HG02870 (cell line): Measurements from ENCODE around the gene CCDC112.
"Not testable (repeated sequence)": the region's sequence is repeated elsewhere in the genome, so short reads cannot be mapped to it uniquely, and the experiment has no call there.

Experiments used
- ATAC-seq: cut with Tn5 transposase; IDR thresholded peaks from one replicate; pipeline ENCODE4 v1.9.1; 2021; ENCODE audit warnings: mild to moderate bottlenecking, moderate library complexity; ENCODE audit not compliant: unreplicated experiment

CCDC112 gene

DNA sequence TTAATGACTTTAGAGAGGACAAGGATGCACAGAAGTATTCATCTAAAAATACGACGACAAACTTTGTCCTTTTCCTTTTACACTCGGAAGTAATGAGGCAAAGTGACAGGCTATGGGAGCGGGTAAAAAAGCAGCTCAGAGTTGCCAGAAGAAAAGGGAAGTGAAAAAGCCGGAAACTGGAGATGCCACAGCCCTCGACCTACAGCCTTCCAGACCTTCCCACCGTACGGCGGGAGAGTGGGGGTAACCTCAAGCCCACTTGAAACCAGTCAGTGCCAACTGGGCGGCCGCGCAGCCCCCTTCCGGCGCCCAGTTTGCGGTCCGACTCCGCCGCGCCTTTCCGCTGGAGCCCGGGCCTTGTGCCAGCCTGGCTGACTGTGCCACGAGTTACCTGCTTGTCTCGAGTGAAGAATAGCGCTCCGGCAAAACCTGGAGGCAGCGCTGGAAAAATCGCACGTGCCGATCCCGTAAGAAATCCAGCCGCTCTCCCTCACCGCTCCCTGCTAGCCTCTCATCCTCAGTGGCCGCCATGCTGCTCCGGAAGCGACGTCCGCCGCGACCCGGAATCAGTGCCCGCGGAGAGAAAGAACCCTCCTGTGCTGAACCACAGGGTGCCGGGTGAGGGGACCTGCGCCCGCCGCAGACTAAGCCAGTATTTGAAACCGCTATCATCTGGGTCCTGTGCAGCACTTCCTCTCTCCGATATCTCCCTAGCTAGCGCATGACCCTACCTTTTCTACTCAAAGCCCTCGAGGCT is 34.0 kb downstream of the CCDC112 start, which contains the start of gene PGGT1B:
PGGT1B (minus strand) TSS at position 557 of the 757 bp plus-strand sequence; CDS start at position 531, 26 bp downstream.
- ATAC-seq: peak; percentile 92

DNA sequence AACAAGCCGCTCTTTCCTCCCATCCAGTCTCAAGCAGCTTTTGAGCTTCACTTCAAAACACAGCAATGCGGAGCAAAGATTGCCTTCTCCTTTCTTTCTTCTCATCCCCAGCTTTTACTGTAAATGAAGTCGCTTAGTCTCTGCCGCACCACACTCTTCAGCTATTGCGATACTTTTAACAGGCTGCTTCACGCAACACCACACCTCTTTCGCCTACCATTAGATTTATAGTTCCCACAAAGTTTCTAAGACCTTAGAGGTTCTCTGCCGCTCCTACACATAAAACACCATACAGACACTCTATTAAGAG is 34.5 kb downstream of the CCDC112 start:
- ATAC-seq: peak; percentile 35

- no peak for ATAC-seq
Observed at GRCh38 chr5:115260248-115260647, 36.2 kb downstream of the CCDC112 start.

- no peak for ATAC-seq
Observed at GRCh38 chr5:115257981-115258380, 38.5 kb downstream of the CCDC112 start.

GRCh38 chr5:115249379-115249778 is 47.1 kb downstream of the CCDC112 start:
- ATAC-seq: not testable (repeated sequence)

- peak; percentile 71 for ATAC-seq
Observed at GRCh38 chr5:115246361-115246991, 50.0 kb downstream of the CCDC112 start.

- ATAC-seq: peak; percentile 80
Observed at GRCh38 chr5:115243412-115243811, 53.0 kb downstream of the CCDC112 start.

DNA sequence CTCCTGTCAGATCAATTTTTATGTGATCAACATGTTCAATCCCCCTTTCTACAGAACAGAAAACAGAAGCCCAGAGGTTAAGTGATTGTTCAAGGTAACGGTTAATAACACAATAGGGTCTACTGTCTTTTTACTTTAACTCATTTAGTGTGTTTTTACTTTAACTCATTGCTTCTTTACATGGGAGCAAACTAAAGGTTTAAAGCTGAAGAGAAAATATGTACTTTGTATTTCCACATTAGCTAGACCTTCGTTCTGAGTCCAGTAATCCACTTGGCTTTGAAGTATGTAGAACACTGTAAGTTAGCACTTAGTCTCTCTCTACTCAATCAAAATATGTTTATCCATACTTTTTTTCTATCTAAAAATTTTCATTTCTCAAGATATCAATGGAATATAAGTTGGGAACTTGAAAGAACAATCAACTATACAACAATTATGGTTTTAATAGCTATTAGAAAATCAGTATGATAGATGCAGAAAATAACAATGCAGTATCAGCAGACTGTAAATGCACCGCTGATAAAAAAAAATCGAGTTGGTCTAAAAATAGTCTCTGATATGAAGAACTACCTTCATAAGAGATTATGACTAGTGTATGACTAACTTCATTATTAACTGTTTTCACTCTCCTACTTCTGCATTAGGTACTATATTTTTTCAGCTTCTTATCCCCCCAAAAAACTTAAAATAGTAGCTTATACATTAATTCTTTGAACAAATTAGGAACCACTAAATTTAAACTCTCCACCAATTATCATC is 54.4 kb downstream of the CCDC112 start:
- no peak for ATAC-seq

- no peak for ATAC-seq
Observed at GRCh38 chr5:115237066-115237465, 59.4 kb downstream of the CCDC112 start.

GRCh38 chr5:115236599-115236998 is 59.9 kb downstream of the CCDC112 start:
- ATAC-seq: no peak

DNA sequence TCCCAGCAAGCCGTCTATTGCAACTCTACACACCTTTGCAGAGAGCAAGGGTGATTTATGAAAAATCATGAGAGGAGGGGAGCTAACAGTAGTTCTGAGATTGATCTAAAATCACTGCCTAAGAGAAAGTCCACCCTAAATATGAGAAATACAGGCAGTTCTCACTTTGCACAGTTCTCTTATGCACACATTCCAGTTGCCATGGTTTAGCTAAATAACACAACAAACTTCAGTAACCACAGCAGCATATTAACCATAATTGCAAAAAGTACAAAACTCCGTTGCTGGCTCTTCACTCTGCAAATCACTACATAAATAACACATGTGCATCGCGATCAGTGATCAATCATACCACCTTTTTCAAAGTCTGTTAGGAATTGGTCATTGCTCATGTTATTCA is 64.9 kb downstream of the CCDC112 start:
- no peak for ATAC-seq

DNA sequence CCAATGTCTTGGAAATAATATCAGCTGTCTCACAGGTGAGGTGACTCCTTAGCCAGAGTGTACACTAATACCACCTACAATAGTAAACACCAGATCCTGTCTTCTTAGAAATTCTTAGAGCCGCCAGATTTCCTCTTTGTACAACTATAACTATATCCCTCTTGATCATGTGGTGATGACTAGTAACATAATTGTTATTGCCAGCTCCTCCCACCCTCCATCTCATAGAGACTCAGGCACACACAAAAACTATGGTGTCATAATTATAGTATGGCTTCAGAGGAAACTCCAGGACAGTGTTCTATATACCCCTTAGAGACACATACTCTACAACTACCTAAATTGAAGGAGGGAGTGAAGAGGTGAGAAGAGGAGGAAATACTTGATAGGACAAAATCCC is 66.8 kb downstream of the CCDC112 start:
- ATAC-seq: no peak

- ATAC-seq: no peak
Observed at GRCh38 chr5:115227281-115227680, 69.2 kb downstream of the CCDC112 start.
